GM12878 (cell line): ENCODE results near the gene PPP1R12A. TPM values are rescaled to one million over a fixed set of nuclear protein-coding genes. Genes with fewer than 3 reads are reported as not detected.

Experiments used
- CBFB ChIP-seq: IDR thresholded peaks from 2 replicates; pipeline ENCODE4 v1.6.1; 2016; ENCODE audit warnings: antibody characterized with exemption, low read depth
- CHD2 ChIP-seq: IDR thresholded peaks from 2 replicates; pipeline ENCODE4 v1.6.1; 2011; ENCODE audit warnings: low read depth, low read length, improper control_type of control experiment, borderline replicate concordance
- DPF2 ChIP-seq: fragments of 450-650 bp; IDR thresholded peaks from 2 replicates; pipeline ENCODE4 v1.6.1; 2017; ENCODE audit warnings: mild to moderate bottlenecking
- EP300 ChIP-seq, 2 experiments: fragments of 150-350 bp in 1 of 2; IDR thresholded peaks; 2 replicates each; pipeline ENCODE4 v1.6.1; 2011 to 2012; ENCODE audit warnings: low read depth in 2 of 2, low read length in 2 of 2, borderline replicate concordance in 1 of 2, improper control_type of control experiment in 1 of 2, inconsistent platforms in 1 of 2; ENCODE audit not compliant: control insufficient read depth in 1 of 2
- HDGF ChIP-seq: fragments of 450-650 bp; IDR thresholded peaks from 2 replicates; pipeline ENCODE4 v1.6.1; 2016; ENCODE audit warnings: antibody characterized with exemption
- IKZF2 ChIP-seq, 2 experiments: fragments of 450-650 bp; IDR thresholded peaks; 2 replicates each; pipeline ENCODE4 v1.6.1; 2017; ENCODE audit warnings: mild to moderate bottlenecking in 2 of 2, moderate library complexity in 2 of 2
- NRF1 ChIP-seq: conservative IDR thresholded peaks from 2 replicates; pipeline ENCODE4 v1.6.1; 2011; ENCODE audit warnings: mild to moderate bottlenecking, low read depth, low read length, improper control_type of control experiment
- POLR2A ChIP-seq: IDR thresholded peaks from 2 replicates; pipeline ENCODE4 v1.6.1; 2011; ENCODE audit warnings: low read depth, mild to moderate bottlenecking, low read length
- RELA ChIP-seq: fragments of 450-650 bp; IDR thresholded peaks from 2 replicates; pipeline ENCODE4 v1.8.0; 2014; ENCODE audit warnings: borderline replicate concordance; ENCODE audit not compliant: partially characterized antibody
- SRF ChIP-seq, 2 experiments: IDR thresholded peaks; 2 replicates each; pipeline ENCODE4 v1.6.1; 2011; ENCODE audit warnings: low read depth in 2 of 2, low read length in 2 of 2, mild to moderate bottlenecking in 1 of 2, moderate library complexity in 1 of 2
- polyA plus RNA-seq, 11 experiments: library from polyadenylated mRNA; depleted of rRNA in 4 of 11; unstranded in 6 of 11; stranded (reverse) in 5 of 11; fragments of >200 nt; fragmentation: Nextera tagmentation in 4 of 11; fragmentation: Illumina TruSeq in 1 of 11; extraction: Ambion mirVana in 4 of 11; extraction: Trizol in 1 of 11; gene quantifications; 1 replicate in 1 of 11; 2 replicates in 10 of 11; pipeline versions ENCODE4 v1.2.1 to v1.2.3, GENCODE V29; 2011 to 2016; ENCODE audit warnings: inconsistent platforms in 2 of 11, missing spikeins in 2 of 11, low read depth in 1 of 11
- total RNA-seq, 4 experiments: library from RNA; depleted of rRNA in 3 of 4; stranded (reverse); fragments of >200 nt in 3 of 4; fragmentation: Illumina TruSeq in 1 of 4; extraction: Trizol in 1 of 4; gene quantifications; 2 replicates each; pipeline versions ENCODE4 v1.2.1 to v1.2.3, GENCODE V29; 2013 to 2021
- TF ChIP-seq, protein P1 (sequence below): IDR thresholded peaks from 2 replicates; pipeline ENCODE4 v1.6.1; 2011; ENCODE audit warnings: mild to moderate bottlenecking, low read depth, low read length, moderate library complexity; ENCODE audit not compliant: insufficient replicate concordance
- TF ChIP-seq, protein P2 (sequence below): fragments of 450-650 bp; IDR thresholded peaks from 2 replicates; pipeline ENCODE4 v1.6.1; 2017; ENCODE audit warnings: borderline replicate concordance
- TF ChIP-seq, protein P3 (sequence below): IDR thresholded peaks from 2 replicates; pipeline ENCODE4 v1.6.1; 2012; ENCODE audit warnings: low read depth, low read length, improper control_type of control experiment
- TF ChIP-seq, protein P4 (sequence below): fragments of 450-650 bp; IDR thresholded peaks from 2 replicates; pipeline ENCODE4 v1.6.1; 2017; ENCODE audit warnings: mild to moderate bottlenecking, low read depth, inconsistent platforms; ENCODE audit not compliant: poor library complexity, severe bottlenecking
- TF ChIP-seq, protein P5 (sequence below): fragments of 450-650 bp; formaldehyde crosslinking; IDR thresholded peaks from 2 replicates; pipeline ENCODE4 v1.4.0; 2020; ENCODE audit warnings: mild to moderate bottlenecking, moderate library complexity
- TF ChIP-seq, protein P6 (sequence below): fragments of 450-650 bp; IDR thresholded peaks from 2 replicates; pipeline ENCODE4 v1.6.1; 2016; ENCODE audit warnings: mild to moderate bottlenecking
- TF ChIP-seq, protein P7 (sequence below): fragments of 450-650 bp; IDR thresholded peaks from 2 replicates; pipeline ENCODE4 v1.6.1; 2018; ENCODE audit warnings: borderline replicate concordance, mild to moderate bottlenecking; ENCODE audit not compliant: partially characterized antibody

The PPP1R12A gene
- total and polyA plus RNA-seq, 10 of the 15 experiments (the other 5 are each of a cell fraction or from before 2014, with no cell fraction given): 22.8 to 134 (median 51.4) TPM

DNA sequence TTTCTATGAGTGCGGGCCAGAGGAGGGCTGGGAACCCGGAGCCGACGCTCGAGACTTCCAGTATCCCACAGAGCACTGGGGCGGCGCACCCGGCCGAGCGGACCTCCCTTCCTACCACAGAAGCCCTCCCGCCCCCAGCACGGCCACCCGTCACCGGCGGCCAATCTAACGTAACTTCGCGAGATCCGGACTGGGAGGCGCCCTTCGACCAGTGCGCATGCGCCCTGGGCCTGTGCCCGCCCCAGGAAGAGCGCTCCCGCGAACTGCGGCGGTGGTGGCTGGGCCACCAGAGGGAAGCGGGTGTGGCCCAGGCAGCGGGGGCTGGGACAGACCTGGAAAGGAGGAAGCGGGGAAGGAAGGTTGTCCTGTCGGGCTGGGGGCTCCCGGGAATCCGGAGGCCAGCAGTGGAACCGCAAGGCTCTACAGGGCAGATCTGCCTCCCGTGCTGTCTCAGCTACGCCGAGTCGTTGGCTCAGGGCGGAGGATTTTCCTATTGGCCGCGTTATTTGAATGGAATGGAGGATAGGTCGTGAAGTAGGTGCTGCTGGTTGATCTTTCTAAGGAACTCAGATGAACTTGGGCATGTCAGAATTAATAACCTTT, at the start of gene PPP1R12A (continued):
- TF ChIP-seq NRF1 (peak; percentile 73), RELA (peak; percentile 54), SRF (IDR thresholded peaks at IDR 0.05; ENCODE audit: low read depth in 2 of 2, low read length in 2 of 2) (no peak), DPF2 (peak; percentile 71), POLR2A (peak; percentile 97), CHD2 (peak; percentile 99), IKZF2 (IDR thresholded peaks at IDR 0.05) (peak; percentile 91 to 93), EP300 (IDR thresholded peaks at IDR 0.05; ENCODE audit: borderline replicate concordance in 1 of 2, control insufficient read depth in 1 of 2, low read depth in 2 of 2, low read length in 2 of 2) (no peak), HDGF (no peak), CBFB (peak; percentile 92)
- TF ChIP-seq, protein P1, sequence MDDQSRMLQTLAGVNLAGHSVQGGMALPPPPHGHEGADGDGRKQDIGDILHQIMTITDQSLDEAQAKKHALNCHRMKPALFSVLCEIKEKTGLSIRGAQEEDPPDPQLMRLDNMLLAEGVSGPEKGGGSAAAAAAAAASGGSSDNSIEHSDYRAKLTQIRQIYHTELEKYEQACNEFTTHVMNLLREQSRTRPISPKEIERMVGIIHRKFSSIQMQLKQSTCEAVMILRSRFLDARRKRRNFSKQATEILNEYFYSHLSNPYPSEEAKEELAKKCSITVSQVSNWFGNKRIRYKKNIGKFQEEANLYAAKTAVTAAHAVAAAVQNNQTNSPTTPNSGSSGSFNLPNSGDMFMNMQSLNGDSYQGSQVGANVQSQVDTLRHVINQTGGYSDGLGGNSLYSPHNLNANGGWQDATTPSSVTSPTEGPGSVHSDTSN: no peak
- TF ChIP-seq, protein P2, sequence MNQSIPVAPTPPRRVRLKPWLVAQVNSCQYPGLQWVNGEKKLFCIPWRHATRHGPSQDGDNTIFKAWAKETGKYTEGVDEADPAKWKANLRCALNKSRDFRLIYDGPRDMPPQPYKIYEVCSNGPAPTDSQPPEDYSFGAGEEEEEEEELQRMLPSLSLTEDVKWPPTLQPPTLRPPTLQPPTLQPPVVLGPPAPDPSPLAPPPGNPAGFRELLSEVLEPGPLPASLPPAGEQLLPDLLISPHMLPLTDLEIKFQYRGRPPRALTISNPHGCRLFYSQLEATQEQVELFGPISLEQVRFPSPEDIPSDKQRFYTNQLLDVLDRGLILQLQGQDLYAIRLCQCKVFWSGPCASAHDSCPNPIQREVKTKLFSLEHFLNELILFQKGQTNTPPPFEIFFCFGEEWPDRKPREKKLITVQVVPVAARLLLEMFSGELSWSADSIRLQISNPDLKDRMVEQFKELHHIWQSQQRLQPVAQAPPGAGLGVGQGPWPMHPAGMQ: peak; percentile 34; the same call in 1 of the 2 replicates
- TF ChIP-seq, protein P3, sequence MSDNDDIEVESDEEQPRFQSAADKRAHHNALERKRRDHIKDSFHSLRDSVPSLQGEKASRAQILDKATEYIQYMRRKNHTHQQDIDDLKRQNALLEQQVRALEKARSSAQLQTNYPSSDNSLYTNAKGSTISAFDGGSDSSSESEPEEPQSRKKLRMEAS: no peak; the same call in 1 of the 2 replicates
- TF ChIP-seq, protein P4, sequence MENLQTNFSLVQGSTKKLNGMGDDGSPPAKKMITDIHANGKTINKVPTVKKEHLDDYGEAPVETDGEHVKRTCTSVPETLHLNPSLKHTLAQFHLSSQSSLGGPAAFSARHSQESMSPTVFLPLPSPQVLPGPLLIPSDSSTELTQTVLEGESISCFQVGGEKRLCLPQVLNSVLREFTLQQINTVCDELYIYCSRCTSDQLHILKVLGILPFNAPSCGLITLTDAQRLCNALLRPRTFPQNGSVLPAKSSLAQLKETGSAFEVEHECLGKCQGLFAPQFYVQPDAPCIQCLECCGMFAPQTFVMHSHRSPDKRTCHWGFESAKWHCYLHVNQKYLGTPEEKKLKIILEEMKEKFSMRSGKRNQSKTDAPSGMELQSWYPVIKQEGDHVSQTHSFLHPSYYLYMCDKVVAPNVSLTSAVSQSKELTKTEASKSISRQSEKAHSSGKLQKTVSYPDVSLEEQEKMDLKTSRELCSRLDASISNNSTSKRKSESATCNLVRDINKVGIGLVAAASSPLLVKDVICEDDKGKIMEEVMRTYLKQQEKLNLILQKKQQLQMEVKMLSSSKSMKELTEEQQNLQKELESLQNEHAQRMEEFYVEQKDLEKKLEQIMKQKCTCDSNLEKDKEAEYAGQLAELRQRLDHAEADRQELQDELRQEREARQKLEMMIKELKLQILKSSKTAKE: no peak
- TF ChIP-seq, protein P5, sequence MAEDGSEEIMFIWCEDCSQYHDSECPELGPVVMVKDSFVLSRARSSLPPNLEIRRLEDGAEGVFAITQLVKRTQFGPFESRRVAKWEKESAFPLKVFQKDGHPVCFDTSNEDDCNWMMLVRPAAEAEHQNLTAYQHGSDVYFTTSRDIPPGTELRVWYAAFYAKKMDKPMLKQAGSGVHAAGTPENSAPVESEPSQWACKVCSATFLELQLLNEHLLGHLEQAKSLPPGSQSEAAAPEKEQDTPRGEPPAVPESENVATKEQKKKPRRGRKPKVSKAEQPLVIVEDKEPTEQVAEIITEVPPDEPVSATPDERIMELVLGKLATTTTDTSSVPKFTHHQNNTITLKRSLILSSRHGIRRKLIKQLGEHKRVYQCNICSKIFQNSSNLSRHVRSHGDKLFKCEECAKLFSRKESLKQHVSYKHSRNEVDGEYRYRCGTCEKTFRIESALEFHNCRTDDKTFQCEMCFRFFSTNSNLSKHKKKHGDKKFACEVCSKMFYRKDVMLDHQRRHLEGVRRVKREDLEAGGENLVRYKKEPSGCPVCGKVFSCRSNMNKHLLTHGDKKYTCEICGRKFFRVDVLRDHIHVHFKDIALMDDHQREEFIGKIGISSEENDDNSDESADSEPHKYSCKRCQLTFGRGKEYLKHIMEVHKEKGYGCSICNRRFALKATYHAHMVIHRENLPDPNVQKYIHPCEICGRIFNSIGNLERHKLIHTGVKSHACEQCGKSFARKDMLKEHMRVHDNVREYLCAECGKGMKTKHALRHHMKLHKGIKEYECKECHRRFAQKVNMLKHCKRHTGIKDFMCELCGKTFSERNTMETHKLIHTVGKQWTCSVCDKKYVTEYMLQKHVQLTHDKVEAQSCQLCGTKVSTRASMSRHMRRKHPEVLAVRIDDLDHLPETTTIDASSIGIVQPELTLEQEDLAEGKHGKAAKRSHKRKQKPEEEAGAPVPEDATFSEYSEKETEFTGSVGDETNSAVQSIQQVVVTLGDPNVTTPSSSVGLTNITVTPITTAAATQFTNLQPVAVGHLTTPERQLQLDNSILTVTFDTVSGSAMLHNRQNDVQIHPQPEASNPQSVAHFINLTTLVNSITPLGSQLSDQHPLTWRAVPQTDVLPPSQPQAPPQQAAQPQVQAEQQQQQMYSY (CRISPR knock-in tag): no peak
- TF ChIP-seq, protein P6, sequence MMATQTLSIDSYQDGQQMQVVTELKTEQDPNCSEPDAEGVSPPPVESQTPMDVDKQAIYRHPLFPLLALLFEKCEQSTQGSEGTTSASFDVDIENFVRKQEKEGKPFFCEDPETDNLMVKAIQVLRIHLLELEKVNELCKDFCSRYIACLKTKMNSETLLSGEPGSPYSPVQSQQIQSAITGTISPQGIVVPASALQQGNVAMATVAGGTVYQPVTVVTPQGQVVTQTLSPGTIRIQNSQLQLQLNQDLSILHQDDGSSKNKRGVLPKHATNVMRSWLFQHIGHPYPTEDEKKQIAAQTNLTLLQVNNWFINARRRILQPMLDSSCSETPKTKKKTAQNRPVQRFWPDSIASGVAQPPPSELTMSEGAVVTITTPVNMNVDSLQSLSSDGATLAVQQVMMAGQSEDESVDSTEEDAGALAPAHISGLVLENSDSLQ: peak; percentile 78
- TF ChIP-seq, protein P7, sequence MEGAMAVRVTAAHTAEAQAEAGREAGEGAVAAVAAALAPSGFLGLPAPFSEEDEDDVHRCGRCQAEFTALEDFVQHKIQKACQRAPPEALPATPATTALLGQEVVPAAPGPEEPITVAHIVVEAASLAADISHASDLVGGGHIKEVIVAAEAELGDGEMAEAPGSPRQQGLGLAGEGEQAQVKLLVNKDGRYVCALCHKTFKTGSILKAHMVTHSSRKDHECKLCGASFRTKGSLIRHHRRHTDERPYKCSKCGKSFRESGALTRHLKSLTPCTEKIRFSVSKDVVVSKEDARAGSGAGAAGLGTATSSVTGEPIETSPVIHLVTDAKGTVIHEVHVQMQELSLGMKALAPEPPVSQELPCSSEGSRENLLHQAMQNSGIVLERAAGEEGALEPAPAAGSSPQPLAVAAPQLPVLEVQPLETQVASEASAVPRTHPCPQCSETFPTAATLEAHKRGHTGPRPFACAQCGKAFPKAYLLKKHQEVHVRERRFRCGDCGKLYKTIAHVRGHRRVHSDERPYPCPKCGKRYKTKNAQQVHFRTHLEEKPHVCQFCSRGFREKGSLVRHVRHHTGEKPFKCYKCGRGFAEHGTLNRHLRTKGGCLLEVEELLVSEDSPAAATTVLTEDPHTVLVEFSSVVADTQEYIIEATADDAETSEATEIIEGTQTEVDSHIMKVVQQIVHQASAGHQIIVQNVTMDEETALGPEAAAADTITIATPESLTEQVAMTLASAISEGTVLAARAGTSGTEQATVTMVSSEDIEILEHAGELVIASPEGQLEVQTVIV: peak; percentile 14
